ENCODE results near the gene CCDC92B.

- TF ChIP-seq CTCF (conservative IDR thresholded peaks at IDR 0.05) (no peak), EZH2 (IDR thresholded peaks at IDR 0.05; ENCODE audit: low read depth) (no peak)
These were observed 47.8 kb upstream of the CCDC92B start for GRCh38 chr17:2797226-2797625.
